CD4-positive, alpha-beta T cell treated with Interleukin-4 for 1 hour (primary cell): ENCODE data around the gene MUC5AC.
A peak's percentile ranks its signal among the peaks of the same experiment; 100 is the strongest.

Experiments used
- DNase-seq, 2 donors: peaks; one replicate each; pipeline ENCODE4 v3.0.0-alpha.2; 2020 to 2022

Gene MUC5AC

GRCh38 chr11:1197886-1198560, 40.3 kb downstream of the MUC5AC start:
- no peak for DNase-seq

GRCh38 chr11:1198561-1199240, 40.9 kb downstream of the MUC5AC start:
- no peak for DNase-seq

- DNase-seq, result no peak
Measured at GRCh38 chr11:1199241-1199750, 41.5 kb downstream of the MUC5AC start.

GRCh38 chr11:1199751-1200610, 42.2 kb downstream of the MUC5AC start:
- no peak for DNase-seq

GRCh38 chr11:1200611-1201191, 42.9 kb downstream of the MUC5AC start:
- no peak for DNase-seq

- no peak for DNase-seq
Measured at GRCh38 chr11:1201395-1202153, 43.8 kb downstream of the MUC5AC start.

- DNase-seq, result no peak
Measured at GRCh38 chr11:1202154-1202775, 44.5 kb downstream of the MUC5AC start.

GRCh38 chr11:1202776-1203504, 45.2 kb downstream of the MUC5AC start:
- DNase-seq, result peak; percentile 54 to 61

- DNase-seq, result no peak
Measured at GRCh38 chr11:1203505-1204271, 45.9 kb downstream of the MUC5AC start.

GRCh38 chr11:1204381-1205101, 46.8 kb downstream of the MUC5AC start:
- no peak for DNase-seq

GRCh38 chr11:1205121-1205986, 47.6 kb downstream of the MUC5AC start:
- DNase-seq, result no peak

GRCh38 chr11:1205987-1206331, 48.2 kb downstream of the MUC5AC start:
- DNase-seq, result no peak

GRCh38 chr11:1206391-1207271, 48.9 kb downstream of the MUC5AC start:
- no peak for DNase-seq

- DNase-seq, result no peak
Measured at GRCh38 chr11:1207401-1208143, 49.8 kb downstream of the MUC5AC start.

- no peak for DNase-seq
Measured at GRCh38 chr11:1208144-1208393, 50.3 kb downstream of the MUC5AC start.

GRCh38 chr11:1208394-1209261, 50.9 kb downstream of the MUC5AC start:
- DNase-seq, result no peak
